GOT3 (cell line): ENCODE data around the gene MIOS.
"Not testable (repeated sequence)": the region's sequence is repeated elsewhere in the genome, so short reads cannot be mapped to it uniquely, and the experiment has no call there.

Experiments used
- DNase-seq: peaks from one replicate; lab custom pipeline; 2025; ENCODE audit warnings: mixed read lengths; lab: John Stamatoyannopoulos, UW

The MIOS gene

DNA sequence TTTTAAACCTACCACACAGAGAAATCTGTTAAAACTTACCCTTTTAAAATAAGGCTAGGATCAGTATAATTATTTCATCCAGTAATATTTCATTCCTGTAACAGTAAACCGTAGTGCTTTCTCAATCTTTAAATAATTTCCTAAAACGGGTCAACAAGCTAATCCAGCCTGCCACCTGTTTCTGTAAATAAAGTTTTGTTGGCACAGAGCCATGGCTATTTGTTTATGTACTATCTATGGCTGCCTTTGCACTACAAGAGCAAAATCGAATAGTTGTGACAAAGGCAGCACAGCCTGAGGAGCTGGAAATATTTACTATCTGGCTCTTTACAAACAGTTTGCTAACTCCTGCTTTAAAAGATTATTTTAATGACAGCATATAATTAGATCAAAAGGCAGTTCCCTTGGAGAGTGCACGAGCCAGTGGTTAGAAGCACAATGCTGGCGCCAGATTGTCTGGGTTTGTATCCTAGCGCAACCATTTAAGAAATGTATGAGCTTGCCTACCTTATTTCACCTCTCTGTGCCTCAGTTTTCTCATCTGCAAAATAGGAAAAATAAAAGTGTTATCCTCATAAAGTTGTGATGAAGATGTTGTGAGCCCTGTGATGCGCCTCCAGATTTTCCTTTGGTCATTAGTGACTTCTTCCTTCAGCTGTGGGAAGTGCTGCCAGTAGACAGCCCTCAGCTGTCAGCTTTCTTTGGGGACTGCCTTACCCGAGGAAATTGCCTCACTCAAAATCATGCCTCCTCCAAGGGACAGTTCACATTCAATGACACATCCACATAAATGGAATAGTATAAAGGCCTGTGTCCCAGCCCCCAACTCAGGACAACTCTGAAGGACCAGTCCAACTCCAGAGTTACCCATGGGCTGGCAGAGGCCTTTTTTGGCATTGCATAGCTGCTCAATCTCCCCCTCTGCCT, 11.8 kb upstream of the MIOS start:
- DNase-seq = no peak

- DNase-seq = no peak
Measured at GRCh38 chr7:7556852-7557251, 9.8 kb upstream of the MIOS start.

DNA sequence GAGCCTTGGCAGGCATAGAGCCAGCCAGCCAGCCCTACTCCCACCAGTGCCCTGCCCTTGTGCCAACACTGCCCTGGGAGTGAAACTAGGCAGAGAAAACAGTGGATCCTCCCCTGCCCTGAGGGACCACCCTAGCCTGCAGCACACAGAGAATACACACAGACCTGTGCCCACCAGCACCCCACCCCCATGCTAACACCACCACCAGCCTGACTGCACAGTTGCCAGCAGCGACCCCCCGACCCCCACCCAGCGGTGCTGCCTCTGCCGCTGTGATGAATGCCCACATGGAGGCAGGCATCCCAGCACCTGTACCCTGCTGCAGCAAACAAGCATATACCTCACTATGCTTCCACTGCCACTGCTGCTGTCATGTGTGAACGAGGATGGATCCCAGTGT, 9.4 kb upstream of the MIOS start:
- no peak for DNase-seq

DNA sequence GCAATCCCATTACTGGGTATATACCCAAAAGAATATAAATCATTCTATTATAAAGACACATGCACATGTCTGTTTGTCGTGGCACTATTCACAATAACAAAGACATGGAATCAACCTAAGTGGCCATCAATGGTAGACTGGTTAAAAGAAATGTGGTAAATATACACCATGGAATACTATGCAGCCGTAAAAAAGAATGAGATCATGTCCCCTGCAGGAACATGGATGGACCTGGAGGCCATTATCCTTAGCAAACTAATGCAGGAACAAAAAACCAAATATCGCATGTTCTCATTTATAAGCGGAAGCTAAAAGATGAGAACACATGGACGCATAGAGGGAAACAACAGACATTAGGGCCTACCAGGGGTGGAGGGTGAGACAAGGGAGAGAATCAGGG, 5.1 kb upstream of the MIOS start:
- not testable (repeated sequence) for DNase-seq

GRCh38 chr7:7562736-7563135, 3.9 kb upstream of the MIOS start:
- no peak for DNase-seq

DNA sequence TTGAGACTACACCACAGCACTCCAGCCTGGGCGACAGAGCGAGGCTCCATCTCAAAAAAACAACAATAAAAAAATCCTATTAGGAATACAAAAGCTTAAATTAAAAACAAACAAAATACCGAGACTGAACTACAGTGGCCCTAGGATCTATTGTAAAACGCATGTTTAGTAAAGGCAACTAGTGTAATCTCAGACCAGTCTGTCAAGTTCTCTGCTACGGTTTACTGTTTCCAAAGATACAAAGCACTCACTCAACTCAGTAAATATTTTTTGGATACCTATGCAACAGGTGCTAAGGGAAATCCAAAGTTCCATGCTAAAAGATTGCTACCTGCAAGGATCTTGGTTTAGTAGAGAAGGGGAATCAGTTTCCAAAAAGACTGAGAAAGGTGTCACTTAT, 3.4 kb upstream of the MIOS start:
- DNase-seq = no peak

DNA sequence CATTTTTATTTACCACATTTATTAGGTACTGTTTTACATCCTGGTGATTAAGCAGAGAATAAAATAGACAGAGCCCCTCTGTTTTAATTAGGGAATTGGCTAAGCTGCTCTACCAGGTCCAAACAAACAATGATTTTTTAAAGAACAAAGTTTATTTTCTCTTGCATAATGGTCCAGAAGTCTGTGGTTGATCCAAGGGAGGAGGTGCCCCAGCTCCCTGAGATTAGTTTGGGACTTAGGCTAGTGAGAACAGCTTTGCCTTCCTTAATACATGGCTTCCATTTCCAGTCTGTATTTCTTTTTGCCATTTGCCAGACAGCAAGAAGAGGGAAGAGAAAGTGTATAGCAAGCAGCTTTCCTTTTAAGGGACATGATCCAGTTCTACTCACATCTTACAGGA, 2.9 kb upstream of the MIOS start:
- no peak for DNase-seq

GRCh38 chr7:7564323-7564780, 2.3 kb upstream of the MIOS start:
- no peak for DNase-seq

GRCh38 chr7:7565018-7565680, 1.5 kb upstream of the MIOS start:
- no peak for DNase-seq

- DNase-seq = no peak
Measured at GRCh38 chr7:7565746-7566650, 686 bp upstream of the MIOS start.

DNA sequence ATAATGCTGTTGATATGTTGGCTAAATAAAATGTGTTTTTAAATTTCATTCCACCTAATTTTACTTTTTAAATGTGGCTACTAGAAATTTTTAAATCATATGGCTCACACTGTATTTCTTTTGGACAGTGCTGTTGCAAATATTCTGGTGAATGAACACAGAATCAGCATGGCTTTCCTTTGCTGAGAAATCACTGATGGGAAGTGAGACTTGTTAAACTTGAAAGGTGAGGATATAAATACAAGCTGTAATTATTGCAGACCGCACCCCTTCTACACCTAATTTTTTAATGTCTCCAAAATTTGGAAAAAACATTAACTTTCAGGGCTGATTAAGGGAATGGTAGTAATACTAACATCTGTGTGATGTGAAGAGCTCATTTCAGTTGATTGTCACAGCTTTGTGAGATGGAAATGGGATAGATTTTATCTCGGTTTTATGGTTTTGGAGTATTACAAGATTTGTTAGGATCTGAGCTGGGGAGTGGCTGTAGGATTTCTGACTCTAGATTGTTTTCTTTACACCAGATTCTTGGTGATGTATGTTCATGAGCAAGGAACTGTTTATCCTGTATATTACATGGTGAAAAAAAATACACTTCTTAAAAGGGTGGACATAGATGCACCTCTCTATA, 1.3 kb downstream of the MIOS start:
- DNase-seq = no peak

DNA sequence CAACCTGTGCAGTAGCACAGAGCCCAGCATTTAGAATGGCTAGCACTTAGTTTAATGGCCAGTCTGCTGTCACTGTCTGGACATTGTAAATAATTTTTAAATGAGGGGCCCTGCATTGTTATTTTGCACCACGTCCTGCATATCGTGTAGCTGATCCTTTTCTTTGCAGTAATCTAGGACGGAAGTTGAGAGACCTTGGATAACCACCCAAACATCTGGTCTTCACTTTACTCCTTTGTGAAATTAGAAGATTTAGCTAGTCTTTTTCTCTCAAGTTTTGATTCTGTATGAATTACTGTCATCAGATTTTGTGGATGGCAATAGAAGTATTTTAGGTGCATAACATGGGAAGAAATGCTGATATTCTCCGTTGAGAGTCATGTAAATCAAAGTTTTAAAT, 1.9 kb downstream of the MIOS start:
- DNase-seq = no peak

DNA sequence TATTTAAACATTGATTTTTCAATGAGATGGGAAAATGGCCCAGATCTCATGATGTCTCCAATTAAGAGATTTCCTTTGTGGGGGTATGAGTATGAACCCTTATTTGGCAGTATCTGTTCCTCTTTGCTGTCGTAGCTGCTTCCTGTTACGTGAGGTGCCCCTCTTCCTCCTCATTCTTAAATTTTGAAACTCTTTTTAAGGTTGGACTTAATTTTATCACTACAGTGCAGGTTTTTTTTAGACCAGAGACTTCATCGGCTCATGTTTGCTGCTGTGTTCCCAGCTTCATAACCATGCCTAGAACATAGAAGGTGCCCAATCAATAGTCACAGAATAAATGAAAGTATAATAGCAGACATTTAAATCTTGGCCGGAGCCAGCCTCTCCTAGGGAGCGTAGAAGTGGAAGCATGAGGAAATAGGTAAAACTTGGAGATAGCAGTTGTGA, 2.4 kb downstream of the MIOS start:
- DNase-seq = no peak

DNA sequence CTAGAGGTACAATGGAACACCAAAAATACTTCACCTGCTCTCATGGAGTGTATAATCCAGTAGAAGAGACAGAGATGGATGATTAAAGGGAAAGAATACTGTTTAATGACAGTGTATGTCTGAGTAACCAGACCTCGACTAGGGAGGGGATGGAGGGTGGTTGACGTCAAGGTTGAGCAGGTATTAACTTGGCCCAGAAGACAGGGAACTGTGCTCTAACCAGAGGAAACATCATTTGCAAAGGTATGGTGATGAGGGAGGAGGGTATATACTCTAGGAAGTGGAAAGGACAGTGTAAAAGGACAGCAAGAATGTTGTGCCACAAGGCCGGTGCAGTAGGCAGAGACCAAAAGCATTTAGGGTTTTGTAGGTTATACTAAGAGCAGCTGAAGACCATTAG, 2.9 kb downstream of the MIOS start:
- DNase-seq = no peak

DNA sequence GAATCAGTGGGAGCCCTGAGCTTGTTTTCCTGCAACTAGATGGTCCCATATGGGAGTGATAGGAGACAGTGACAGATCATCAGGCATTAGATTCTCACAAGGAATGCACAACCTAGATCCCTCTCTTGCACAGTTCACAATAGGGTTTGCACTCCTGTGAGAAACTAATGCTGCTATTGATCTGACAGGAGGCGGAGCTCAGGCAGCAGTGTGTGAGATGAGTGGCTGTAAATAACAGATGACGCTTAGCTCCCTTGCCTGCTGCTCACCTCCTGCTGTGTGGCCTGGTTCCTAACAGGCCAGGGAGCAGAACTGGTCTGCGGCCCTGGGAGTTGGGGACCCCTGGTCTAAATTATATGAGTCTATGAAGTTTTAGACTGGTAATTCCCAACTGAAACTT, 3.9 kb downstream of the MIOS start:
- DNase-seq = no peak

DNA sequence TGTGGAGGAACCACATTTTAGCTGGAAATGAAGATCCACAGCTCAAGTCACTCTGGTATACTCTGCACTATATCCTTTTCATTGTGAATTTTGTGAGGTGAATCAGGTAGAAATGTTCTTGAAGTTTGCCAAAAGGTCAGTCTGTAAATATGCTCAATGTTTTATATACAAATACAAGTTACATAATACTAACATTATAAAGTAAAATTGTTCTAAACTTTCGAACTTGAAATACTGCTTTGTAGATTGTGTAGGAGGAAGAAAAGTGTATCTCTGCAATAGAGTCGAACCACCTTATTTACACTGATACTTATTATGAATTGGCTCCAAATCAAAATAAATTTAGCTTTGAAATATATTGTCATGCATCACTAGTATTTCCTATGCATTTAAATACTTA, 7.0 kb downstream of the MIOS start:
- DNase-seq = no peak

DNA sequence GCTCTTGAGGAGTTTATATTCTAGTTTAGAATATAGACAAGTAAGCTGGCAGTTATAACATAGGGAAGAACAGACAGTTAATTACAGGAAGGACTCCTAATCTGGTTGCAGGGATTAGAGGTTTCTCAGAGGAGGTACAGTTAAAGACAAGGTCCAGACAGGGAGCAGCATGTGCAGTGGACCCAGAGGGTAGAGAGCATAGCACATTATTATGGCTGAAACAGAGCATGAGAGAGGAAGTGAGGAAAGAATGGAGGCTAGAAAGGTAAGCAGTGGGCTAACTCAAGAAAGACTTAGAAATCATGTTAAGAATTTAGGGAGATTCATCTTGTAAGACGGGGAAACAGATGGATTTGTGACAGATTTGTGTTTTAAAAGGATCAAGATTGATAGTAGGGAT, 9.7 kb downstream of the MIOS start:
- DNase-seq = no peak

GRCh38 chr7:7577888-7578287, 11.2 kb downstream of the MIOS start:
- DNase-seq = no peak

DNA sequence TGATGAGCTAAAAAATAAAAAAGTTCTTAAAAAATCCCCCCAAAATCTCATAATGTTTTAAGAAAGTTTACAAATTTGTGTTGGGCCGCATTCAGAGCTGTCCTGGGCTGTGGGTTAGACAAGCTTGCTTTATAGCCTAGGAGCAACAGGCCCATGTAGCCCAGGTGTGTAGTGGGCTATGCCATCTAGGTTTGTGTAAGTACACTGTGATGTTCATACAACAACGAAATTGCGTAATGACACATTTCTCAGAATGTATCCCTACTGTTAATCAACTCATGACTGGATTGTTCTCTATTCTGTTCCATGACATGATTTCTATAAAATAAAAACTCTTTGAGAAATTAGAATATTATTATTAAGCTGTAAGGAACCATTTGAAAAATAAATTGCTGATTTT, 13.0 kb downstream of the MIOS start:
- no peak for DNase-seq

DNA sequence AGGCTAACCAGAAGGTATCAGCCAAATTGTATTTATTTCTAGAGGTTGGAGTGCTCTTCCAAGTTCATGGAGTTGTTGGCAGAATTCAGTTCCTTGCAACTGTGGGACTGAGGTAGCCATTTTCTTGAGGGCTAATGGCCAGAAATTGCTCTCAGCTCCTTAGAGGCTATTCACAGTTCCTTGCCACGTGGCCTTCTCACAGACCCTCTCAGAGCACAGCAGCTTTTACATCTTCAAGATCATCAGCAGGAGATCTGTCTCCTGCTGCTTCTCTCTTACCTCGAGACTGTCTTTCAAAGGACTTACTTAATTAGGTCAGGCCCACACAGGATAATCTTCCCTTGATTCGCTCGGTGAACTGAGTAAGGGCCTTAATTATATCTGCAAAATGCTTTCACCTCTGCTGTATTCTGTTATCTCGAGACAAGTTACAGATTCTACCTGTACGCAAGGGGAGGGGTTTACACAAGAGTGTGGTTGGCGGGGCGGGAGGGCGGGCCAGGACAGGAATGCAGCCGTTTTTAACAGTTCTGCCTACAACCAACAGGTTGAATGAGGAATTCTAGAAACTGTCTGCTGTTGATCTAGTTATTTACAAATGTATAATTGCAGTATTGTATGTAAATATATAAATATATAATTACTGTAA, 15.0 kb downstream of the MIOS start:
- no peak for DNase-seq

- DNase-seq = no peak
Measured at GRCh38 chr7:7582596-7582995, 15.9 kb downstream of the MIOS start.
